Measurements from ENCODE around the gene PRM2.
A peak's percentile ranks its signal among the peaks of the same experiment; 100 is the strongest.

Gene PRM2

DNA sequence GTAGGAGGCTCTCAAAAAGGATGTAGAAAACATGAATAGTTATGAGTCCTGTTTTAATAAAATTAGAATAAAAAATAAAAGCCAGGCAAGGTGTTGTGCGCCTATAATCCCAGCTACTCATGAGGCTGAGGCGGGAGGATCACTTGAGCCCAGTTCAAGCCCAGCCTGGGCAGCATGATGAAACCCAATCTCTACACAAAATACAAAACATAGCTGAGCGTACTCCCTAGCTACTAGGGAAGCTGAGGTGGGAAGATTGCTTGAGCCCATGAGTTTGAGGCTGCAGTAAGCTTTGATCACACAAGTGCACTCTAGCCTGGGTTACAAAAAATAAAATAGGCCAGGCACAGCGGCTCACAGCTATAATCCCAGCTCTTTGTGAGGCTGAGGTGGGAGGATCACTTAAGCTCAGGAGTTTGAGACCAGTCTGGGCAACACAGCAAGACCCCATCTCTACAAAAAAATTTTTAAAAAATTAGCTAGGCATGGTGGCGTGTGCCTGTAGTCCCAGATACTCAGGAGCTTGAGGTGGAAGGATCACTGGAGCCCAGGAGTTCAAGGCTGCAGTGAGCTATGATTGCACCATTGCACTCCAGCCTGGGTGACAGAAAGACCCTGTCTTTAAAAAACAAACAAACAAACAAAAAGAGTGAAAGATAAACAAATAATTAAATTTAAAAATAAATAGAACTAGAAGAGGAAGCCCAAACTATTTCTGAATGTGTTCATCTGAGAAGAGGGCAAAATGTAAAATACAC is 22.0 kb upstream of the PRM2 start:
- Histone ChIP-seq H3K36me3 (ENCODE audit: low read length) (no peaks in the 10 kb centered on the region), H3K79me2 (ENCODE audit: insufficient read depth, low read length) (no peaks in the 10 kb centered on the region), H3K9ac (ENCODE audit: low read length) (peak overlapping the region; percentile 51), H3K4me2 (ENCODE audit: low read depth, low read length, poor library complexity, severe bottlenecking) (peak overlapping the region; percentile 66), H3K27ac (ENCODE audit: low read depth, low read length) (peak overlapping the region; percentile 96), H3K27me3 (ENCODE audit: low read length) (no peaks in the 10 kb centered on the region), H3K9me2 (replicated peaks; ENCODE audit: insufficient read depth, low read length) (no peaks in the 10 kb centered on the region), H4K20me1 (ENCODE audit: low read depth, low read length) (no peaks in the 10 kb centered on the region), H3K9me3 (ENCODE audit: insufficient read depth, low read length) (no peaks in the 10 kb centered on the region), H2AFZ (ENCODE audit: low read depth, low read length, severe bottlenecking) (peak overlapping the region; percentile 83), H3F3A (ENCODE audit: insufficient read depth) (peaks cover 42% of the 10 kb centered on the region), H3K4me3 (ENCODE audit: insufficient read depth, low read length, poor library complexity, severe bottlenecking) (peak overlapping the region; percentile 15)
- TF ChIP-seq EZH2phosphoT487 (conservative IDR thresholded peaks at IDR 0.05; ENCODE audit: low read length) = no peak
- TF ChIP-seq, protein P1, sequence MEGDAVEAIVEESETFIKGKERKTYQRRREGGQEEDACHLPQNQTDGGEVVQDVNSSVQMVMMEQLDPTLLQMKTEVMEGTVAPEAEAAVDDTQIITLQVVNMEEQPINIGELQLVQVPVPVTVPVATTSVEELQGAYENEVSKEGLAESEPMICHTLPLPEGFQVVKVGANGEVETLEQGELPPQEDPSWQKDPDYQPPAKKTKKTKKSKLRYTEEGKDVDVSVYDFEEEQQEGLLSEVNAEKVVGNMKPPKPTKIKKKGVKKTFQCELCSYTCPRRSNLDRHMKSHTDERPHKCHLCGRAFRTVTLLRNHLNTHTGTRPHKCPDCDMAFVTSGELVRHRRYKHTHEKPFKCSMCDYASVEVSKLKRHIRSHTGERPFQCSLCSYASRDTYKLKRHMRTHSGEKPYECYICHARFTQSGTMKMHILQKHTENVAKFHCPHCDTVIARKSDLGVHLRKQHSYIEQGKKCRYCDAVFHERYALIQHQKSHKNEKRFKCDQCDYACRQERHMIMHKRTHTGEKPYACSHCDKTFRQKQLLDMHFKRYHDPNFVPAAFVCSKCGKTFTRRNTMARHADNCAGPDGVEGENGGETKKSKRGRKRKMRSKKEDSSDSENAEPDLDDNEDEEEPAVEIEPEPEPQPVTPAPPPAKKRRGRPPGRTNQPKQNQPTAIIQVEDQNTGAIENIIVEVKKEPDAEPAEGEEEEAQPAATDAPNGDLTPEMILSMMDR (IDR thresholded peaks at IDR 0.05; ENCODE audit: insufficient read depth, low read length, poor library complexity, severe bottlenecking) = no peak

DNA sequence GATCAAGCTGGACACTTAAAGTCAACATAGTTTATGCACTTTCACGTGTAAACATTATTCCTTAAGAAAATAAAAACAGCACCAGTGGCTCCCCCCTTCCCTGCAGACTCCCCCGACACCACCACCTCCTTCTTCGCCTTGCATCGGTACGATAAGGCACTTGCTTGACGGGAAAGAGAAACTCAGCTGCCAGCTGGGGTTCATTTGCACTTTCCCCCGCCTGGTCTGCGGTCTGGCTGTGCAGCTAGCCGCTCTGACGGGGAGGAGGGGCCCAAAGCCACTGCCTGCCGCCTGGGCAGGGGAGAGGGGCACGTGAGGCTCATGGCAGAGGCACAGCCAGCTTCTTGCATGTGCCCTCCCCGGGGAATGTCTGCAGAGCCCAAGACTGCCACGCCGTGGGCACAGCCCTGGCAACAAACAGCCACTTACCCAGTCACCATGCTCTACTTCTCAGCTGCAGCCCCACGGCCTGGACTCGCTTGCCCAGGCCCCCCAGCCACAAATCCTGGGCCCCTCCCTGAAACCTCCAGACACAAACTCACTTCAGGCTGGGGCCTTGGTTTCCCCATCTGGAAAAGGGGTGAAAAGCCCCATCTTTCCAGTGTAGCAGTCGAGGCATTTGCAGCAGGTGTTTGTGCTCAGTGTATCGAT is 21.3 kb upstream of the PRM2 start:
- H3K4me3 ChIP-seq (ENCODE audit: insufficient read depth, low read length, poor library complexity, severe bottlenecking) = peak overlapping the region; percentile 15
- H3K9me3 ChIP-seq (ENCODE audit: insufficient read depth, low read length) = no peaks in the 10 kb centered on the region
- peak overlapping the region; percentile 66 for H3K4me2 ChIP-seq (ENCODE audit: low read depth, low read length, poor library complexity, severe bottlenecking)
- TF ChIP-seq, protein P1 (IDR thresholded peaks at IDR 0.05; ENCODE audit: insufficient read depth, low read length, poor library complexity, severe bottlenecking) = no peak
- no peak for TF ChIP-seq EZH2phosphoT487 (conservative IDR thresholded peaks at IDR 0.05; ENCODE audit: low read length)
- H4K20me1 ChIP-seq (ENCODE audit: low read depth, low read length) = no peaks in the 10 kb centered on the region
- no peaks in the 10 kb centered on the region for H3K27me3 ChIP-seq (ENCODE audit: low read length)
- peak overlapping the region; percentile 51 for H3K9ac ChIP-seq (ENCODE audit: low read length)
- no peaks in the 10 kb centered on the region for H3K36me3 ChIP-seq (ENCODE audit: low read length)
- H3F3A ChIP-seq (ENCODE audit: insufficient read depth) = peaks cover 42% of the 10 kb centered on the region
- H3K79me2 ChIP-seq (ENCODE audit: insufficient read depth, low read length) = no peaks in the 10 kb centered on the region
- peak overlapping the region; percentile 83 for H2AFZ ChIP-seq (ENCODE audit: low read depth, low read length, severe bottlenecking)
- peak overlapping the region; percentile 96 for H3K27ac ChIP-seq (ENCODE audit: low read depth, low read length)
- no peaks in the 10 kb centered on the region for H3K9me2 ChIP-seq (replicated peaks; ENCODE audit: insufficient read depth, low read length)

DNA sequence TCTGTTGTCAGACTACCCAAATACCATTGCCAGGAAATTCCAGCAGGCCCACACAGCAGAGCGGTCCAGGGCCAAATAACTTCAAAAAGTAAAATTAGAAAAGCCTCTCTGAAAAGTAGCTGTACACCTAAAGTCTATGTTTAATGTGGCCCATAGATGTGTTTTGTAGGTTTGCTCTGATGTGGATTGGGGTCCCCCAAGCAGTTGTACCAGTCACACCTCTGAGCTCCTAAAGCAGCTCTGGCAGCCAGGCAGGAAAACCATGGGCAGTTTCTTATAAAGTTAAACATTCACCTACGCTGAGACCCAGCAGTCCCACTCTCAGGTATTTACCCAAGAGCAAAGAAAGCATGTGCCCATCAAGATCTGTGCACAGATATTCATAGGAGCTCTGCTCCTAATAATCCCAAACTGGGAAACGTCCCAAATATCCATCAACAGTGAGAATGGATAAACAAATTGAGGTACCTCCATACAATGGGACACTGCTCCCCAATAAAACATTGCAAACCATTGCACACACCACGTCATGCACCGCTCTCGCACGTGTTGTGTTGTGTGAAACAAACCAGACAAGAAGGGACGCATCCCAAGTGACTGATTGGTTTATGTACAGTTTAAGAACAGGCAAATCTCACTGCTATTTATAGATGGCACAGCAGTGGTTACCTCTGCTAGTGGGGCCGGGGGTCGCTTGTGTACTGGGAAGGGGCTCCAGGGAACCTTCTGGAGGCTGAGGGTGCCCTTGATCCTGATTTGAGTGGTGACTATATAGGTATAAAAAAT is 20.6 kb upstream of the PRM2 start:
- Histone ChIP-seq H3F3A (ENCODE audit: insufficient read depth) (peaks cover 42% of the 10 kb centered on the region), H3K9ac (ENCODE audit: low read length) (peak overlapping the region; percentile 11), H3K4me3 (ENCODE audit: insufficient read depth, low read length, poor library complexity, severe bottlenecking) (no peak overlapping the region), H3K27ac (ENCODE audit: low read depth, low read length) (peak overlapping the region; percentile 96), H3K79me2 (ENCODE audit: insufficient read depth, low read length) (no peaks in the 10 kb centered on the region), H3K9me2 (replicated peaks; ENCODE audit: insufficient read depth, low read length) (no peaks in the 10 kb centered on the region), H3K9me3 (ENCODE audit: insufficient read depth, low read length) (no peaks in the 10 kb centered on the region), H3K4me2 (ENCODE audit: low read depth, low read length, poor library complexity, severe bottlenecking) (peak overlapping the region; percentile 38), H2AFZ (ENCODE audit: low read depth, low read length, severe bottlenecking) (no peak overlapping the region), H3K27me3 (ENCODE audit: low read length) (no peaks in the 10 kb centered on the region), H4K20me1 (ENCODE audit: low read depth, low read length) (no peaks in the 10 kb centered on the region), H3K36me3 (ENCODE audit: low read length) (no peaks in the 10 kb centered on the region)
- TF ChIP-seq, protein P1 (IDR thresholded peaks at IDR 0.05; ENCODE audit: insufficient read depth, low read length, poor library complexity, severe bottlenecking) = no peak
- TF ChIP-seq EZH2phosphoT487 (conservative IDR thresholded peaks at IDR 0.05; ENCODE audit: low read length) = no peak
